GM21576 (cell line): ENCODE results near the gene GRIP2.

Source experiments
- ATAC-seq: cut with Tn5 transposase; IDR thresholded peaks from one replicate; pipeline ENCODE4 v1.9.1; 2021; ENCODE audit warnings: mild to moderate bottlenecking, moderate library complexity; ENCODE audit not compliant: unreplicated experiment

GRIP2 gene

DNA sequence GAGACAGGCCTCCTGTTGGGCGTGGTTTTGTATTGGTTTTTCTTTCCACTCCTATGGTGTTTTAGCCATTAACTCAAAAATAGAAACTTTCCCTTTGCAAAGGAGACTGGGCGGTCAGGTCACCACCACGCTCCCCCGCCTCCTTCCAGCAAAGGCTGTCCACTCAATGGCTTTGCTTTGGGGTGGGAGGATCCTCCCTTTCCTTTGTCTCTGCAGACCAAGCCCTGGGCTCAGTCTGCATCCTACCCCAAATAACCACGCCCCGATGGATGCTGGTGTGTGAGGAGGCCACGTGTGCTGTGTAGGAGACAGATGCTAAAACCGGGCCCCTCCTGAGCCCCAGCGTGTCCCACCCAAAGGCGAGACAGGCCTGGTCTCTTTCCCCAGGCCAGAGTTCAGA, 68.5 kb downstream of the GRIP2 start:
- no peak for ATAC-seq

DNA sequence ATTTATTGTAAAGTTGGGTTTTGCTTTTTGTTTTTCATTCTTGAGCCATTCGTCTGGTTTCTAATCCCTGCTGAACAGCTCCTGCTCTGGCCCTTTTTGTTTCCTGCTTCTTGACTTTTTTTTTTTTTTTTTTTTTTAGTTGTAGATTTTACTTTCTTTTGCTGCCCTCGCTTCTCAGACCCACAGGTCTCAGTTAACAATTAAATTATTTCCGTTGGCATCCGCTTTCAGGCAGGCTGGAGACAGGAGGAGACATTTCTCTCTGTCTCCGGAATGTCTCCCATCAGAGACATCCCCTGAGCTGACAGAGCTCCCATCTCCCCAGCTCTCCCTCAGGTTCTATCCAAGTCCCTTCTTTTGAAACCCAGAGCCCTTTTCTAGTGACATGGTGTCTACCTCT, 69.1 kb downstream of the GRIP2 start:
- no peak for ATAC-seq

DNA sequence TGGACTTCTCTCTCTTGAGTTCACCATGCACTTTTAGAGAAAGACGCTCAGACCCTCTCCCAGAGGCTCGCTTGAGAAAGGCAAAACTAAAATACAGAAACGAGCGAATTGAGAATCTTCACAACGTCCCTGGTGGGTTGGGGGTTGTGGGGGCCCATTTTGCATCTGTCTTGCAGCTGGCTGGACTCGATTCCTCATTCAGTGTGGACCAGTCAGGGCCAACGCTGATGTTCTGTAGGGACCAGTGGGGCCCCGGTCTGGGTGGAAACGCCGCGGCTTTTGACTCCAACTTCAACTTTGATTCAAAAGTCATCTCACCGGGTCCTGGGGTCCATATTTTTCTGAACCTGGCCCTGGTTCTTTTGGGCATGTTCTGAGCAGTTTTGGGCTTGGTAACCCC, 69.7 kb downstream of the GRIP2 start:
- ATAC-seq = no peak

DNA sequence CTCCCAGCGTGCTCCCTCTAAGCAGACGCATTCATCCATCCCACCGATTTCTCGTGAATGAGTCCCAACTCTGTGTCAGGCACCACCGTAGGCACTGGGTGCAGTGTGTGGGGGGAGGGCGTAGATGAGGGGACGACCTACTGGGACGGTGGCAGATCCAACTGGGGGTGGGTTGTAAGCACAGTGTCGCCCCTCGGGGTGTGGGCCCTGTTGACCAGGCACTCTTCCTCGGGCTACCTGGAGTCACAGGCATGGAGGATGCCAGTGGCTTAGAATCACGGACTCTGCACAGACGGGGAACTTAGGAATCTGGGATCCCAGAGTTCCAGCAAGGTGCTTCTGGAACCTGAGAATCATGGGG, 71.5 kb downstream of the GRIP2 start:
- ATAC-seq = no peak

DNA sequence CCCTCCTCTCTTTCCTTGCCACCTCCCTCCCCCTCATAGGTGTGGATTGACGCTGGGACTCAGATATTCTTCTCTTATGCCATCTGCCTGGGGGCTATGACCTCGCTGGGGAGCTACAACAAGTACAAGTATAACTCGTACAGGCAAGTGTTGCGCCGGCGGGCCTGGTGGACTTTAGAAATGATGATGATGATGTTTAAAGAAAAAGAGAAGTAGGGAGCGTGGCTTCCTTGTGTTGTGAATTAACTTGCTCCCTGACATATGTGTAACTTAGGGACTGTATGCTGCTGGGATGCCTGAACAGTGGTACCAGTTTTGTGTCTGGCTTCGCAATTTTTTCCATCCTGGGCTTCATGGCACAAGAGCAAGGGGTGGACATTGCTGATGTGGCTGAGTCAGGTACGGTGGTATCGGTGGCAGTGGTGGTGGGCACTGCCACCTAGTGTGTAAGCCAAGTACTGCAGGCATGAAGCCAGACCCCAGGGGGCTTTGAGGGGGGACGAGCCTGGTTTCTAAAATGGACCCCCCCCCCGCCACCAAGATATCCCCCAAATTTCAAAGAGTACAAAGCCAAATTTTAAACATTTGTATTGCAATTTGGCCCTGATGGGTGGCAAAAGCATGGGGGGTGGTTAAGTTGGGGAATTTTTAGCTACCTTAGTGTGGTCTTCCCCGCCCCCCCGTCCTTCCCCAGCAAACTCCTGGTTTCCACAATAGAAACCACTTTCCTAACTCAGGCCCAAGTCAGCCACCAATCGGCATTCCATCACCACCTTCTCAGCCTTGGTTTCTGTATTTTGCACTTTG, 72.1 kb downstream of the GRIP2 start:
- ATAC-seq = no peak

DNA sequence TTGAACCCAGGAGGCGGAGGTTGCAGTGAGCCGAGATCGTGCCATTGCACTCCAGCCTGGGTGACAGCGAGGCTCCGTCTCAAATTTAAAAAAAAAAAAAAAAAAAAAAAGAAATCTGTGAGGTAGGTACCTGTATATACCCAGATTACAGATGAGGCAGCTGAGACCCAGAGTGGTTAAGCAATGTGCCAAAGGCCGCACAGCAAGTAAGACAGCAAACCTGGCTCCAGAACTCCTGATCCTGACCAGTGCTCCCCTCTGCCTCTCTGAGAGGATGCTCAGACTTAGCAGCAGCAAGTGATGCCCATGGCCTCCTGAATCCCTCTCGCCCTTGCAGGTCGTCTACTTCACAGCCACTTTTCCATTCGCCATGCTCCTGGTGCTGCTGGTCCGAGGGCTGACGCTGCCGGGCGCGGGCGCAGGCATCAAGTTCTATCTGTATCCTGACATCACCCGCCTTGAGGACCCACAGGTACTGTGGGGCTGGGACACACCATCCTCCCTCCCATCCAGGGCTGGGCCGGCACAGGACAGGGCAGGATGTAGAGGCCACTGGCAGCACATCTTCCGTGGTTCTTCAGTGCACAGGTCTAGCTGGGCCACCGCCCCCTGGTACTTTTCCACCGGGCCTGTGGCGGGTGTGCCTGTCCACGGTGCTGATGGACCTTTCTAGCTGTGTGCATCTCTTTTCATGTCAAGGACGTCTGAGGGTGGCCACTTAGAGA, 73.8 kb downstream of the GRIP2 start:
- no peak for ATAC-seq

- no peak for ATAC-seq
Observed at GRCh38 chr3:14465425-14465824, 74.7 kb downstream of the GRIP2 start.

GRCh38 chr3:14464521-14464920, 75.6 kb downstream of the GRIP2 start:
- no peak for ATAC-seq

DNA sequence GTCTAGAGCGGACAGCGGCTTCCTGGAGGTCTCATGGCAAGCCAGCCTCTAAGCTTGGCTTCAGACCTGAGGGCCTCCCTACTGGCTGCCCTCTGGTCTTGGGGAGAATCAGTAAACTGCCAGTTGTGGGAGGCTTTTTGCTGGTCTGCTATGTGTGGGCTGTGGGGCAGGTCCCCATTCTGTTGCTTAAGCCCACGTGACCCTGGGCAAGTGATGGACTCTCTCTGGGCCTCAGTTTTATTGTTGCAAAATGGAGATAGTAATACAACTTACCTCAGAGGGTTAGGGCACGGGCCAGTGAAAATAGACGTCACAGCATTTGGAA, 76.0 kb downstream of the GRIP2 start:
- ATAC-seq = no peak

DNA sequence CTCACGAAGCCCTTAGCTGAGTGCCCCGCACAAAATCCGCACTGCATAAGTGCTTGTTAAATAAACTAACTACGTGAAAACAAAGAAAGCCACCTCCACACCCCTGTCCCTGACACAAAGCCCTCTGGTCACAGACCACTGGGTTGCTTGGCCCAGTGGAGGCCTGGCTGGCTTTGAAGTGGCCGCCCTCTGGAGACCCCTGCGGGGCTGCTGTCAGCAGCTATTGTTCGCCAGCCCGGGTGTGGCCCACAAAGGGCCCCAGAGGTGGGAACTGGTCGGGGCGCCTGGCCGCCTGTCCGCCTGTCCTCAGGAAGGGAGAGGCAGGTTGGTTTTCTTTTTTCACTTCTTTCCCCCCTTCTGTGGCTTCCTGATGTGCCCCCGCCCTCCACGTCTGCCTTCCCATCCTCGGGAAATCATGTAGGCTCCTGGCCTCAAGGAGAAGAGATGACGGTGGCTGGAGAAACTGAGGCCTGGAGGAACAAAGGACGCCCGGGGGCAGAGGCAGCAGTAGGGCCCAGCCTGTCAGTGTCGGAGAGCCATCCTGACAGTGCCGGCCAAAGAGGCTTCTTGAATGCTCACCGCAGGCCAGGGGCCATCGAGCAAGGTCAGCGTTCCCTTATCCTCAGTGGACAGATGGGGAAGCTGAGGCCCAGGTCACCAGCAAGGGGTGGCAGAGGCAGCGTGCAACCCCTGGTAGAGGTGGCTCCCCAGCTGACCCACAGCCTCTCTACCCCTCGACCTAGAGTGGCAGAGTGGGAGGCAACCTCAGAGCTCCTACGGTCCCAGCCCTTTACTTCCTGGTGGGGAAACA, 76.6 kb downstream of the GRIP2 start:
- no peak for ATAC-seq

- ATAC-seq = no peak
Observed at GRCh38 chr3:14462738-14463137, 77.4 kb downstream of the GRIP2 start.

GRCh38 chr3:14461748-14462324, 78.3 kb downstream of the GRIP2 start:
- ATAC-seq = peak; percentile 68

- no peak for ATAC-seq
Observed at GRCh38 chr3:14461006-14461747, 79.0 kb downstream of the GRIP2 start.

DNA sequence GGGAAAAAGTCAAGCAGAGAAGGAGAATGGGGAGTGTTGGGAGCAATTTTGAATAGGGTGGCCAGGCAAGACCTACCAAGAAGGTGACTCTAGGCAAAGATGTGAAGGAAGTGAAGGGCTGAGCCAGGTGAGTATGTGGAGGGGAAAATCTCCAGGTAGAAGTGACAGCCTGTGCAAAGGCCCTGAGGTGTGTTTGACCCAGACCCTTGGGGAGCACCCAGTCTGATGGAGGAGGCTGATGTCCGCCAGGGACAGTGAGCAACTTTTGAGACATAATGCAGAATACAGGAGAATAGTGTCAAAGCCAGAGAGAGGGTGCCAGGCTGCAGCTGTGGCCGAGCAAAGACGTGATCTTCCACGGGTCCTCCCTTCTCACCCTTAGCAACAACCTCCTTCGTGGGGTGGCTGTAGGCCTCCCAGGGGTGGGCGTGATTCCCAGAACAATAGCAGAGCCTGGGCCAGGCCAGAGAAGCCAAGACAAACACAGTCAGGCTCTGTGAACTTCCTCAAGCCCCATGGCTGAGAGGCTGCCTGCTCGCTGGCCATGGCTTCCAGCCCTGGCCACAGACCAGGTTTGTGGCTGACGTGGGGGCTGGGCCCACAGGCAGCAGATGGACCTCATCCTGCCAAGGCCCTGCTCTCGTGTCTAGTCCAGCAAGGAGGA, 79.7 kb downstream of the GRIP2 start:
- no peak for ATAC-seq

- ATAC-seq = no peak
Observed at GRCh38 chr3:14459787-14460186, 80.4 kb downstream of the GRIP2 start.

DNA sequence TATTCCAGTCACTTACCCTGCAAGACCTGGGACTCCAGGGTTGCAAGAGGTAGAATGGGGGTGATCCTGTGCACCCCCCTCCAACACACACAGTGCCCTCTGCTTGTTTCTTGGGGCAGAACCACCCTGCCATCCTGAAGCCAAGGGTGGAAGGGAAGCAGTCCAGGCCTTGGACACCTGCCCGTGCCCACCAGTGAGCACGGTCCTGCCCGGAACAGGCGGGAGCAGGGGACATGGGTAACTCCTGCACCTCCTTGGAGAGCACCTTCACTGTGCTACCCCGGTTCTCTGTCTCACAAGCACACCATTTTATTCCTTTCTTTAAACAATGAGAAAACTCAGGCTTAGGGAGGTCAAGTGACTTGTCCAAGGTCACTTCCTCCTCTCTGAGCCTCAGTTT, 80.8 kb downstream of the GRIP2 start:
- ATAC-seq = no peak

- ATAC-seq = no peak
Observed at GRCh38 chr3:14458434-14459275, 81.5 kb downstream of the GRIP2 start.

DNA sequence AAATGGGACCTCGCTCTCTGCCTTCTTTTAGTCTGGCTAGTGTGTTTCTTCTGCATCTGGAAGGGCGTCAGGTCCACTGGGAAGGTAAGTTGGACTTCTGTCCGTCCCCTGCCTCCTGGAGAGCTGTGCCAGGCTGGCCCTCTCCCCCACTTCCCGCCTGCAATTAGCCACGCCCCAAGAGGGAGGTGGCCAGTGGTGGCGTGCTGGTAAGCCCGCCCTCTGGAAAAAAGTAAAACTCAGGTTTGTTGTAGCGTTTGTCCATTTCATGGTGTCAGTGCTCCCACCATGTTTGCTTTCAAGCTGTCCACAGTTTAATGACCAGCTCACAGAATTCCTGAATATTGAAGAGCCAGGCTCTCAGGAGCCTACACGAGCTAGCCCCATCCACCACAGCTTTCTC, 82.1 kb downstream of the GRIP2 start:
- no peak for ATAC-seq

DNA sequence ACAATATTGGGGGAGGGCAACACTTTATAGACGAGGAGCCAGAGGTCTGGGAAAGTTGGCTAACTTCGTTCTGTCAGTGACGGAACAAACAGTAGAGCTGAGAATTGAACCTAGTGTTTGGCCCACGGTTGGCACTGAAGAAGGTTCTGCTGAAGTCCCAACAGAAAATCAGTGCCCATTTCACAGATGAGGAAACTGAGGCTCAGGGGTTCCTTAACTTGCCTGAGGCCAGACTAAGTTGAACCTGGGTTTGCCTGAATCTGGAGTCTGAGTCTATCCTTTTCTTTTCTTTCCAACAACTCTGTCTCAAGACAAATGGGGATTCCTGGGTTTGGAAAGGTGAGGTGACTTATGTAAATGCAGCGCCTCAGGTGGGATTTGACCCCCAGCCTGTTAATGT, 82.7 kb downstream of the GRIP2 start:
- no peak for ATAC-seq
